Measurements from ENCODE around the gene MACROD2. TPM values are rescaled to one million over a fixed set of nuclear protein-coding genes. Genes with fewer than 3 reads are reported as not detected.
"Not testable (repeated sequence)": the region's sequence is repeated elsewhere in the genome, so short reads cannot be mapped to it uniquely, and the experiment has no call there.

Gene MACROD2
- total RNA-seq, 4 donors from 2014 or later = 4.6 to 33.0 (median 8.3) TPM

DNA sequence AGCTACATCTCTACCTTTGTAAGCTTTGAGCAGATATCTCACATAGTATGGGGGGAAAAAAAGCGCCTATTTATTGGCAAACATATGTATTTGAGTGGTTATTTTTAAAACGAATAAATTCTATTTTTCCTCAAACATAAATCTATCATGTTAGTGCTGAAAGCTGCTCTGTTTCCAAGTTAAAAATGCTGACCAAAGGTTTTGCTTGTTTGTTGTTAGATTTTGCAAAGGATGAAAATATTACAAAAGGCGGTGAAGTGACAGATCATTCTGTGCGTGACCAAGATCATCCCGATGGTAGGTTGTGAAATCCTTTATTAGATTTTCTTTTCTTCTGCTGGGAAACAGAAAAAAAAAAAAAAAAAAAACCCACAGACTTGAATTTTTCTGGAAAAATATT is 1972.0 kb downstream of the MACROD2 start:
- WGBS, 2 donors (ENCODE audit: low coverage in 1 of 2) = 85 to 86% methylated on average over 5 of the region's 5 CpGs
- no peaks in the 10 kb centered on the region for H3K36me3 ChIP-seq
- no peak for TF ChIP-seq POLR2AphosphoS5 (IDR thresholded peaks at IDR 0.05)
- TF ChIP-seq EP300 (IDR thresholded peaks at IDR 0.05; ENCODE audit: low read depth) = no peak
- no peak for TF ChIP-seq POLR2A (IDR thresholded peaks at IDR 0.05)
- TF ChIP-seq, protein P1, sequence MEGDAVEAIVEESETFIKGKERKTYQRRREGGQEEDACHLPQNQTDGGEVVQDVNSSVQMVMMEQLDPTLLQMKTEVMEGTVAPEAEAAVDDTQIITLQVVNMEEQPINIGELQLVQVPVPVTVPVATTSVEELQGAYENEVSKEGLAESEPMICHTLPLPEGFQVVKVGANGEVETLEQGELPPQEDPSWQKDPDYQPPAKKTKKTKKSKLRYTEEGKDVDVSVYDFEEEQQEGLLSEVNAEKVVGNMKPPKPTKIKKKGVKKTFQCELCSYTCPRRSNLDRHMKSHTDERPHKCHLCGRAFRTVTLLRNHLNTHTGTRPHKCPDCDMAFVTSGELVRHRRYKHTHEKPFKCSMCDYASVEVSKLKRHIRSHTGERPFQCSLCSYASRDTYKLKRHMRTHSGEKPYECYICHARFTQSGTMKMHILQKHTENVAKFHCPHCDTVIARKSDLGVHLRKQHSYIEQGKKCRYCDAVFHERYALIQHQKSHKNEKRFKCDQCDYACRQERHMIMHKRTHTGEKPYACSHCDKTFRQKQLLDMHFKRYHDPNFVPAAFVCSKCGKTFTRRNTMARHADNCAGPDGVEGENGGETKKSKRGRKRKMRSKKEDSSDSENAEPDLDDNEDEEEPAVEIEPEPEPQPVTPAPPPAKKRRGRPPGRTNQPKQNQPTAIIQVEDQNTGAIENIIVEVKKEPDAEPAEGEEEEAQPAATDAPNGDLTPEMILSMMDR (IDR thresholded peaks at IDR 0.05) = no peak
- no peaks in the 10 kb centered on the region for H3K27me3 ChIP-seq
- H3K4me1 ChIP-seq = no peaks in the 10 kb centered on the region
- no peaks in the 10 kb centered on the region for H3K9me3 ChIP-seq
- intact Hi-C loops (cut with DNase I; ENCODE audit: low total_unique reads) = no loop called here
- no peak overlapping the region for H3K27ac ChIP-seq
- in situ Hi-C loops (cut with MboI; ENCODE audit: low pct_ligation_motif_present in 1 of 4, low pct_unique_long_range_greater_than_20kb in 1 of 4, low sequenced_read_pairs in 3 of 4) = no loop called here
- no peak overlapping the region for H3K4me3 ChIP-seq
- DNase-seq = no peak

DNA sequence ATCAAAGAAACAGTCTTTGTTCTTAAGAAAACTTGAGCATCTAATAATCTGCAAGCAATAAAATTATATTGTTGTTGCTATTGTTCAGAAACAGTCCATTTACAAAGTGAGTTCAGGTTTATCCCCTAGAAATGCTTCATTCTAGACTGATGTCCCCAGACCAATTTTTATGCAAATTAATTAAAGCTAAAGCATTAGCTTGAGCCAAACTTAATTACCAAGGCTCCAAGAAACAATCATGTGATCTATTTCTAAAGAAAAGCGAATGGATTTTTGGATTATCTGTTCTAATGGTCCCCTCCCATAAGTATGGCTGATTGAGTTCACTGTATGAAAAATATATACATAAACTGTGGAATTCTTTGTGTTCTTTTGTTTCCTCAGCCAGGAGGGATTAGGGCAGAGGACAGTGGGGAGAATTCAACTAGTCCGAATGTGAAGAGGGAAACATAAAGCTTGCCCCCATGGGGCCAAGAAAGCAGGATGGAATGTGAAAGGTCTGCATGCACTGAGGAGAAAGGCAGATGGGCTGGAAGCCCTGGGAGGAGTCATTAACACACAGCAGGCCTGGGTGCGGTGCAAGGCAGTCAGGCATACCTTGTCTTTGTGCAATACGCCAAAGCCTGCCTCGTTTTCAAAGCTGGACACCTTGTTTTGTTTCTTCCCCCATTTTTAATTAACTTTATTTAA is 1980.9 kb downstream of the MACROD2 start:
- Histone ChIP-seq H3K4me1 (no peaks in the 10 kb centered on the region), H3K27ac (no peak overlapping the region), H3K9me3 (no peaks in the 10 kb centered on the region), H3K27me3 (no peaks in the 10 kb centered on the region), H3K4me3 (no peak overlapping the region), H3K36me3 (no peaks in the 10 kb centered on the region)
- no peak for TF ChIP-seq POLR2A (IDR thresholded peaks at IDR 0.05)
- TF ChIP-seq, protein P1 (IDR thresholded peaks at IDR 0.05) = no peak
- no peak for DNase-seq
- 48 to 53% methylated on average over 5 of the region's 5 CpGs for whole genome bisulfite sequencing, 2 donors (ENCODE audit: low coverage in 1 of 2)
- in situ Hi-C loops (cut with MboI; ENCODE audit: low pct_ligation_motif_present in 1 of 4, low pct_unique_long_range_greater_than_20kb in 1 of 4, low sequenced_read_pairs in 3 of 4) = no loop called here
- intact Hi-C loops (cut with DNase I; ENCODE audit: low total_unique reads) = no loop called here

DNA sequence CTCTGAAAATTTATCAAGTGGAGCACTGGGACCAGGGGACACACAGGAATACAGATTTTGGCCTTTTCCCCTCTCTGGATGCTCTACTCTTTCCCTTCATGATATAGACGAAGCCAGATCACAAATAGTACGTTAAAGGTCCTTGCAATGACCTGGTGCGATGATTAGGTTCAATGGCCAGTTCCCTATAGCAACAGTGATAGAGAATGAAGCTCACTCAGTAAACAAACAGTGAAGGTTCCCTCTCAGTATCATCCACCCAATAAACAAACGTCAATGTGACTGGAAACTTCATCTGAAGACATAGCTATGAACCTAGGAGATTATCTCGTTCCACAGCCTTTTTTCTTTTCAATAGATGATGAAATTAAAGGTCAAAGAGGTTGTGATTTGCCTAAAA is 1981.7 kb downstream of the MACROD2 start:
- Histone ChIP-seq H3K4me3 (no peak overlapping the region), H3K4me1 (no peaks in the 10 kb centered on the region), H3K9me3 (no peaks in the 10 kb centered on the region), H3K27me3 (no peaks in the 10 kb centered on the region), H3K27ac (no peak overlapping the region), H3K36me3 (no peaks in the 10 kb centered on the region)
- DNase-seq = no peak
- intact Hi-C loops (cut with DNase I; ENCODE audit: low total_unique reads) (no loop called here), in situ Hi-C loops (cut with MboI; ENCODE audit: low pct_ligation_motif_present in 1 of 4, low pct_unique_long_range_greater_than_20kb in 1 of 4, low sequenced_read_pairs in 3 of 4) (no loop called here)
- TF ChIP-seq EP300 (IDR thresholded peaks at IDR 0.05; ENCODE audit: low read depth) (no peak), POLR2A (IDR thresholded peaks at IDR 0.05) (no peak), POLR2AphosphoS5 (IDR thresholded peaks at IDR 0.05) (no peak)
- TF ChIP-seq, protein P1 (IDR thresholded peaks at IDR 0.05) = no peak
- WGBS, 2 donors (ENCODE audit: low coverage in 1 of 2) = 37 to 69% methylated on average over 3 to 5 of the region's 5 CpGs

DNA sequence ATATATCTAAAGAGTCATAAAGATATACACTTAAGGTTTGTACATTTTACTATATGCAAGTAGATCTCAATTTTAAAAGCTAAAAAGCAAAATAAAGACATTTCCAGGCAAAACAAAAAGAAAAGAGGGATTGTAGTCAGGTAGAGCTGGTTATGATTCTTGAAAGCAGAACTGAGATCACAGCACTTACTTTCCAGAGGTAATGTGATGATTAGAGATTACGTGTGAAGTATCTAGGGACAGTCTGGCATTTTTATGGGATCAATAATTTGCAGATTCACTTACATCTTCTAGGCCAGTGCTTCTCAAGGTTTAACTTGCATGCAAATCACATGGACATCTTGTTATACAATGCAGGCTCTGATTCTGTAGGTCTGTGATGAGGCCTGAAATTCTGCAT is 1982.4 kb downstream of the MACROD2 start:
- TF ChIP-seq EP300 (IDR thresholded peaks at IDR 0.05; ENCODE audit: low read depth) (no peak), POLR2AphosphoS5 (IDR thresholded peaks at IDR 0.05) (no peak), POLR2A (IDR thresholded peaks at IDR 0.05) (no peak)
- TF ChIP-seq, protein P1 (IDR thresholded peaks at IDR 0.05) = no peak
- Histone ChIP-seq H3K27ac (no peak overlapping the region), H3K36me3 (no peaks in the 10 kb centered on the region), H3K9me3 (no peaks in the 10 kb centered on the region), H3K4me1 (no peaks in the 10 kb centered on the region), H3K27me3 (no peaks in the 10 kb centered on the region), H3K4me3 (no peak overlapping the region)
- in situ Hi-C loops (cut with MboI; ENCODE audit: low pct_ligation_motif_present in 1 of 4, low pct_unique_long_range_greater_than_20kb in 1 of 4, low sequenced_read_pairs in 3 of 4) (no loop called here), intact Hi-C loops (cut with DNase I; ENCODE audit: low total_unique reads) (no loop called here)
- 75 to 78% methylated on average over 1 of the region's 1 CpG for WGBS, 2 donors (ENCODE audit: low coverage in 1 of 2)
- no peak for DNase-seq

DNA sequence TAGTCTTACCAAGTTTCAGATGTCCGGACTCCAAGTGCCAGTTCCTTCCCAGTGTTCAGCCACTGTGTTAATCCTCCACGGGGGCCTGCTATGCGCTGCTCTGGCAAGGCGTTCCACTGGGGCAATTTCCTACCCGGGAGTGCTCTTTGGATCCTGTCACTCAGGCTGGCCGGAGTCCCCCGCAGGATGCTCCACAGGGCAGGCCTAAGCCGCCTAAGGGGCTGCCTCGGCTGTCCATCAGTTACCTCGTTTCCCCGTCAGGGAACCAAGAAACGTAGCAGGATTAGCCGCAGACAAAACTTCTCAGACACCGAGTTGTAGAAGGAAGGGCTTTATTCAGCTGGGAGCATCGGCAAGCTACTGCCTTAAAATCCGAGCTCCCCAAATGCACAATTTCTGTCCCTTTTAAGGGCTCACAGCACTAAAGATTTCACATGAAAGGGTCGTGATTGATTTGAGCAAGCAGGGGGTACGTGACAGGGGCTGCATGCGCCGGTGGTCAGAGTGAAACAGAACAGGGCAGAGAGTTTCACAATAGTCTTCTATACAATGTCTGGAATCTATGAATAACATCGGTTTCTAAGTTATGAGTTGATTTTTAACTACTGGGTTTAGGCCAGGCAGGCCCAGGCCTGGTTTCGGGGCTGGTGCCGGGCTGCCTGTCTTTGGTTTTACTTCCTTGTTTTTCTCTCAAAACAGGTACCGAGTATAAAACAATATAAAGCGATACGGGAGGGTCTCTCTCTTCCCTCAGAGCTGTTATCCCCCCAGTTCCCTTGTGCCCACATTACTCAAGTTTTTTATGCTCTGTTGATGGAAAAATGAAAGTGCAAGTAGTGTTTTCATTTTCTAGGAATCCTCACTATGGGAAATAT is 1990.4 kb downstream of the MACROD2 start:
- H3K4me1 ChIP-seq; H3K36me3 ChIP-seq; H3K4me3 ChIP-seq; H3K9me3 ChIP-seq; H3K27me3 ChIP-seq; intact Hi-C loops (cut with DNase I; ENCODE audit: low total_unique reads); in situ Hi-C loops (cut with MboI; ENCODE audit: low pct_ligation_motif_present in 1 of 4, low pct_unique_long_range_greater_than_20kb in 1 of 4, low sequenced_read_pairs in 3 of 4): not testable (repeated sequence)
- peak overlapping the region in 1 of 4 donors; percentile 12 for H3K27ac ChIP-seq
- peak; percentile 17 for DNase-seq
- 74 to 86% methylated on average over 5 to 26 of the region's 26 CpGs for WGBS, 2 donors (ENCODE audit: low coverage in 1 of 2)
